ENCODE results near the gene CERK.

The CERK gene

GRCh38 chr22:46703996-46704370, 34.1 kb downstream of the CERK start:
- FAIRE-seq: no peak
- no peak for DNase-seq (ENCODE audit: low spot score)

GRCh38 chr22:46703171-46703995, 34.7 kb downstream of the CERK start:
- no peak for FAIRE-seq
- DNase-seq (ENCODE audit: low spot score): no peak

DNA sequence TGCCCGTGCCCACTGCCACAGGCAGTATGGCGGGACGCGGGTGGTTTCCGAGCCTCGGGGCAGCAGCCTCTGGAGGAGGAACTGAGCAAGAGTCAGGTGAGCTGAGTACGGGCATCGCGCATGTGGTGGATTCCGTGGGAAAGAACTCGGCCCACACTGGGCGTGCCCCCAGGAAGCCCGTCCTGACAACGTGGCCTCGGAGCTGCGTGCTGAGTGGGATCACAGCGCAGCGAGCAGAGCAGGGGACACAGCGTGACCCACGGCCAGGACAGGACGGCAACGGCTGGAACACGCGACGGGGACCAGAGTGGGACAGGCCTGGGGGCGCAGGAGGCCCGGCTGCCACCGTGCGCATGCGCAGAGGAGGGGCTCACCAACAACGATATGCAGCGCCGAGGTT, 36.8 kb downstream of the CERK start:
- no peak for FAIRE-seq
- no peak for DNase-seq (ENCODE audit: low spot score)

GRCh38 chr22:46699091-46699490, 39.0 kb downstream of the CERK start:
- DNase-seq (ENCODE audit: low spot score) (no peak), FAIRE-seq (no peak)

DNA sequence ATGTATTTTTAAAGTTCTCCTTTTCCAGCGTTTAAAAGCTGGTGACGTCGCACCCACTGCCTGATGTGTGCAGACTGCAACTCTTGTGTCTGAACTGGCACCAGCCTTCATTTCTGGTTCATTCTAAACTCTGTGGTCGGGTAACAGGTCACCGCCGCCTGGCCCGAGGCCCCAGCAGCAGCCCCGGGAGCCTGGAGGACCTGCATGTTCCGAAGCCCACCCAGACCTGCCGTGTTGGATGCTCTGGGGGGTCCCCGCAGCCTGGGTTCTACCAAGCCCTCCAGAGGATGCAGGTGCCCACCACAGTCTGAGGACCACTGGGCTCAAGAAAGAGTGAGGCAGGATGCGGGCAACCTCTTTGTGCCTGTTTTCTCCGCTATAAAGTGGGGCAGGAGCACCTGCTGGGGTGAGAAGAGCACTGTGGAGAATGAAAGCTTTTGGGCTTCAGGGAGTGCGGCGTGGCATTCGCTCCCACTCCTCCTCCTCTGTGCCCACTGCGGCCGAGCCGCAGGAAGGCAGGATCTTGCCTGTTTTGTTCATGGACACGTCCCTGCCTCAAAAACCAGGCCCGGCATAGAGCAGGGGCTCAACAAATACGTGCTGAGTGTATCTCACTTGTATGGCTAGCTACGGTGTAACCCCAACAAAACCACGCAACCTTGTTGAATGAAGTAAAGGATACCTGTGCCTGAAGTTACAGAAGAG, 40.1 kb downstream of the CERK start:
- DNase-seq (ENCODE audit: low spot score) (no peak), FAIRE-seq (no peak)

- FAIRE-seq: no peak
- no peak for DNase-seq (ENCODE audit: low spot score)
These were observed 41.4 kb downstream of the CERK start for GRCh38 chr22:46696614-46697013.

GRCh38 chr22:46696229-46696518, 41.9 kb downstream of the CERK start:
- no peak for DNase-seq (ENCODE audit: low spot score)
- FAIRE-seq: no peak

DNA sequence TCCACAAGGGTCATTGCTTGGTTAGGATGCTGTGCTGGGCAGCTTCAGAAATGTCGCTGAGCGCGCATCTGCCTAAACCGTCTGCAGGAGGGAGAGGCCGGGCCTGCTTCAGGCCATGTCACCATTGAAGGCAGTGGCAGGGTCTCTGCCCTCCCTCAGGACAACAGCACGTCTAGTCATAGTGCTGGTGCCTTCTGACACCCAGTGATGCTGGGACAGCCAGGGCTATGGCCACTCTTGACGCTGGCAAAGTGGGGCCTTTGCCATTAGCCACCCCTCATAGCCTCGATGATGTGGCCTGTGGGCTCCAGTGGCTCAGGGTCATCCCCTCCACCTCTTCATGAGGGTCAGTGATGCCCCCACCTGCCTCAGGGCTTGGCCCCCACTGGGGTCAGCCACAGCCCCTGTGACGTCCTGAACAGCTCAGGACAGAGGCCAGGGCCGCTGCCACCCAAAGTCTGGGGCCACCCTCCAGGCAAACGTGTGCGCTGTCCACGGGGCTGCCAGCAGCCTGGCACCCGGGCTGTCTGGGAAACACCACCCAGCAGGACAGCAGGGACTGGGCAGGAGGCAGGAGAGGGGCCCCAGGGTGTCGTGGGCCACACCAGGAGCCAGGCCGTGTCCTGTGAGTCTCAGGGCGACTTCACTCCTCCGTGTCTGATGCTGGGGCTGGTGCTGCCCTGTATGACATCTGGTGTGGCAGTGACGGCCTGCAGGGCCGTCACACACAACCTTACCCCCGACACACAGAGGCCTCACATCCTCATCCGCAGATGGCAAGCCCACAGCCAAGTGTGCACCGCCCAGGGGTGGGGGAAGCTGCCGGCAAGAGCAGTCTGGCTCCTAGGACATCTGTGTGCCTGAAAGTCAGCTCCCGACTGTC, 42.5 kb downstream of the CERK start:
- DNase-seq (ENCODE audit: low spot score) (no peak), FAIRE-seq (no peak)

GRCh38 chr22:46694416-46695170, 43.5 kb downstream of the CERK start:
- DNase-seq (ENCODE audit: low spot score) (no peak), FAIRE-seq (no peak)

DNA sequence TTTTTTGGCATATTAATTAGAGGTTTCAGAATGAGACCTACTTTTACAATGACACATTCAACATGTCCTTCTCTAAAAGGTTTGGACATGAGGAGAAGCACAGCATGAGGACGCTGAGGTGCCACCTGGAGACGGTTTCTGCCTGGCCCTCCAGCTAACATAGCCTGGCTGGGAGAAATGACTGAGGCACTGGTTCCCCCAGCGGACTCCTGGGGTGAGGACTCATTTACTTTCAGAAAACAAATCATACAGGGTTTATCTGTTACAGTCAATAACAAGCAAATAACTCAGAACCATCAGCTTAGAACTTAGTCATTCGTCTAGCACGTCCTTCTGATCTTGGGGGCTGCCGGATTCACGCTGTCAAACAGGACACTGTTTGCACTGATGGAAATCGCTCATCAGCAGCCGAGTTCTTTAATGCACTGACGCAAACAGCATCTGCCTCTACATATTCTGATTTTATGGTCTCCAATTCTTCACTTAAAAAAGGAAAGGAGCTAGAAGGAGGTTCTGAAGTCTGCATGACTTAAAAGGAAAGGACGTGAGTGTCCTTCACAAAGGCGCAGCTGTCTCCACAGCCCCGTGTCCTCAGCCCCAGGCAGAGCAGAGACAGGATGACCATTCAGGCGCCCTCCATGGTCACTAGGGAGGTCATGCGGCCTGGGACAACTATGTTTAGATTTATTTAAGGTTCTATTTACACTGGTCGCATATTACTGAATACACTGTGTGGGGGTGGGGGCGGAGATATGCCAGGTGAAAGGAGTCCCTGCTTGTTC, 44.2 kb downstream of the CERK start:
- no peak for FAIRE-seq

GRCh38 chr22:46691571-46691970, 46.5 kb downstream of the CERK start:
- FAIRE-seq (peak; percentile 65), DNase-seq (ENCODE audit: low spot score) (no peak)

More for the DNA sequence above, 44.2 kb downstream of the CERK start:
- DNase-seq (ENCODE audit: low spot score): no peak

DNA sequence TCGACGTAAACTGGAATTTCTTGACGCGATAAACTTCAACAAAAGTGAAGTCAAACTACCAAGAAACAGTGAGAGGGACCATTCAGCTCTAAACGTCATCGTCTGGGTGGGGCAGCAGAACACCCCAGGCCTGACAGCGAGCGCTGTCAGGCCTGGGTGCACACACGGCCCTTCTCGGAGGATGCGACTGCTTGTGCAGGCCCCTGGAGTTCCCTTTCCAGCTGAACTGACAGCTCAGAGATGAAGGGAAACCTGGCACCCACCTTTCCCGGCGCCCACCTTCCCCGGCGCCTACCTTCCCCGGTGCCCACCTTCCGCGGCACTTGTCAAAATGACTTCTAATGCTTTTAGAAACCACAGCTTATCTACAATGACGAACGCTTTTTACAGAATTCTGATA, 47.9 kb downstream of the CERK start:
- no peak for FAIRE-seq
- no peak for DNase-seq (ENCODE audit: low spot score)

DNA sequence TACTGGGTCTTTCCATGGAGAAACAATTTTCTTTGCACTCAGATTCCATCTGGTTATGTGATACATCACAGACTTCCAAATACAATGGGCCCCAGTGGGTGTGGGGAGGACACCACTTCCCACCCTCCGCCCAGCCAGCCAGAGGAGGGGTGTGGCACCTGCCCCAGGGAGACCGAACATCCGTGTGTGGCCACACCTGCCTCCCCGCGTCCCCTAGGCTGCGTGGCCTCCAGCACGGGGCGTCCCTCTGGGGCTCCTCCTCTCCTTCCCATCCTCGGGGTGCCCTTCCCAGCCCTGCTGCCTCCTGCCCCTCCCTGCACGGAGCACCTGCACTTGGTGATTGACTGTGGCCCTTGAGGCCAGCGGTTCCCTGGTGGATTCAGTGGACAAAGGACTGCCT, 49.1 kb downstream of the CERK start:
- DNase-seq (ENCODE audit: low spot score) (no peak), FAIRE-seq (peak; percentile 32)

GRCh38 chr22:46687460-46687859, 50.6 kb downstream of the CERK start:
- DNase-seq (ENCODE audit: low spot score): no peak
- FAIRE-seq: no peak

DNA sequence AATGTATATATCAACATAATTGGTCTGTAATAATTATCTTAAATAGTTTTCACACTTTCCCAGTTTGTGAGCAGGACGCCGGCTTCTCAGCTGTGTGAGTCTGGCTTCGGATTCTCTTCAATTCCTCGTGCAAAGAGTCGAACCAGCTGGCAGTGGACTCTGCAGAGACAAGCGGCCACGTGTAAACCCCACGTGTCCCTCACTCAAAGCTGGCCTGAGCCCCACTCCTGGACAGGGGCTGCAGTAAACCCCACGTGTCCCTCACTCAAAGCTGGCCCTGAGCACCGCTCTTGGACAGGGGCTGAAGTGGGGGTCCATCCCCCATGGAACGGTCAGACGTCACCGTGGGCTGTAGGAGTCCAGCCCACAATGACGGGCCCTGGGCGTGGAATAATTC, 51.0 kb downstream of the CERK start:
- FAIRE-seq (no peak), DNase-seq (ENCODE audit: low spot score) (no peak)

- DNase-seq (ENCODE audit: low spot score) (no peak), FAIRE-seq (no peak)
These were observed 51.6 kb downstream of the CERK start for GRCh38 chr22:46686221-46687047.

- DNase-seq (ENCODE audit: low spot score) (no peak), FAIRE-seq (no peak)
These were observed 53.3 kb downstream of the CERK start for GRCh38 chr22:46684706-46685105.

DNA sequence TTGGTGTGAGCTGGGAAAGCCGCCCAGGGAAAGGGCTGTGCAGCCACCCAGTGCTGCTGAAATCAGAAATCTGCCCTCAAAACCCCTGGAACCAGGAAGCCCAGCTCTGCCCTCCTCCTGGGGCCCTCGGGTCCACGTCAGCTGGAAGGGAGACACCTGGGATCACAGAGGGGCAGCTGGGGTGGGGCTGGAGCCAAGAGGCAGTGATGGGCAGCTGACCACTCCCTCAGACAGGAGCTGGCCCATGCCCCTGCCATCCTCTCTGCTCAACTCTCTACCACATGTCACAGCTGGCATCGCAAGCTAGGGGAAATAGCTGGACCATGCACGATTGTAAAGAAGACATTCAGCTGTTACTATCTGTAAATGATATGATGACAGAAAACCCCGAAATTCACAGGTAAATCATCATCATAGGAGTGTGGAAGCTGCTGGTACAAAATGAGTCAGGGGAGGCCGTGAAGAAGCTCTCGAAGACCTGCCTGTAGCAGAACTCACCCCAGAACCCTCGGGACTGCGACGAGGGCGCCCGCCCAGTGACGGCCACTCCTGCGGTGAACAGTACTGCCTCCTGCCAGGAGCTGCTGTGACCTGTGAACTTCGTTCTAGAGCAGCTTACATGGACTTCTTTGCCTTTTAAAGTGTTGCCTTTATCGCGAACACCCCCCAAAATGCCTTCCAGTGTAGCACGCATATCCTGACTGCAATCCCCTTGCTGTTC, 55.9 kb downstream of the CERK start:
- DNase-seq (ENCODE audit: low spot score) (no peak), FAIRE-seq (no peak)

DNA sequence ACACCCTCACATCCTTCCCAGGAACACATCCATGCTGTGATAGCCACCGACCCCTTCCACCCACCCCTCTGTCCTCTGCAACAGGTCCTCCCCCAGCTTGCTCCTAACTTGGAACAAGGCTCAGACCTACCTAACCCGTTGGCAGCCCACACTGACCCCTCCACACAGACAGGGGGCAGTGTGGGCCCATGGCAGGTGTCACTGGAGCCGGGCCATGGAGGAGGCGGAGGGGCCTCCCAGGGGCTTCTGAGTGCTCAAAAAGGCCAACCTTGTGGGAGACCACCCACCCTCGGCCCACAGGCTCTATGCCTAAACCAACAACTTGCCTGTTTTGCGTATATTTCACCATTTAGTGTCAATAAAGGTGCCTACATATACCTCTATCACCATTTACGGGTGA, 57.0 kb downstream of the CERK start:
- FAIRE-seq: no peak
- DNase-seq (ENCODE audit: low spot score): no peak
